ENCODE measurements around the gene CECR2. TPM values are rescaled to one million over a fixed set of nuclear protein-coding genes. Genes with fewer than 3 reads are reported as not detected.
"Not testable (repeated sequence)": the region's sequence is repeated elsewhere in the genome, so short reads cannot be mapped to it uniquely, and the experiment has no call there.

The CECR2 gene
- total RNA-seq, 2 experiments from 2014 or later = 0.17 TPM; not detected in 1

GRCh38 chr22:17549183-17549582 lies 179.9 kb downstream of the CECR2 start:
- CTCF ChIA-PET = no interaction called here
- Mint-ChIP-seq H3K4me3 (no peak overlapping the region), H3K36me3 (ENCODE audit: low read depth) (no peaks in the 10 kb centered on the region), H3K9me3 (no peaks in the 10 kb centered on the region), H3K27ac (no peak overlapping the region), H3K4me1 (ENCODE audit: low read depth) (no peaks in the 10 kb centered on the region), H3K27me3 (ENCODE audit: low read depth) (no peaks in the 10 kb centered on the region)
- intact Hi-C loops (cut with micrococcal nuclease) = no loop called here
- DNase-seq = no peak

- no peaks in the 10 kb centered on the region for H3K9me3 Mint-ChIP-seq
- H3K27ac Mint-ChIP-seq = no peak overlapping the region
- DNase-seq = no peak
- no peaks in the 10 kb centered on the region for H3K36me3 Mint-ChIP-seq (ENCODE audit: low read depth)
- intact Hi-C loops (cut with micrococcal nuclease) = loop anchor here (10.0 kb wide), 1 partner anchor 235 kb away; no protein-coding TSS in a partner anchor
- H3K27me3 Mint-ChIP-seq (ENCODE audit: low read depth) = no peaks in the 10 kb centered on the region
- CTCF ChIA-PET = no interaction called here
- no peak overlapping the region for H3K4me3 Mint-ChIP-seq
- H3K4me1 Mint-ChIP-seq (ENCODE audit: low read depth) = no peaks in the 10 kb centered on the region
Observed at GRCh38 chr22:17549655-17550054, 180.4 kb downstream of the CECR2 start.

GRCh38 chr22:17552737-17553136 lies 183.5 kb downstream of the CECR2 start:
- no peaks in the 10 kb centered on the region for H3K9me3 Mint-ChIP-seq
- no peak overlapping the region for H3K4me3 Mint-ChIP-seq
- intact Hi-C loops (cut with micrococcal nuclease) = loop anchor here (10.0 kb wide), 1 partner anchor 232 kb away; no protein-coding TSS in a partner anchor
- H3K36me3 Mint-ChIP-seq (ENCODE audit: low read depth) = no peaks in the 10 kb centered on the region
- H3K27ac Mint-ChIP-seq = no peak overlapping the region
- CTCF ChIA-PET = interaction anchor here (0.6 kb wide), 1 partner anchor 499 kb away, joined by 5 read pairs; no protein-coding TSS in a partner anchor
- H3K27me3 Mint-ChIP-seq (ENCODE audit: low read depth) = no peaks in the 10 kb centered on the region
- H3K4me1 Mint-ChIP-seq (ENCODE audit: low read depth) = no peaks in the 10 kb centered on the region
- no peak for DNase-seq

- intact Hi-C loops (cut with micrococcal nuclease) = loop anchor here (10.0 kb wide), 1 partner anchor 230 kb away; no protein-coding TSS in a partner anchor
- H3K27me3 Mint-ChIP-seq (ENCODE audit: low read depth) = no peaks in the 10 kb centered on the region
- no peaks in the 10 kb centered on the region for H3K9me3 Mint-ChIP-seq
- H3K4me1 Mint-ChIP-seq (ENCODE audit: low read depth) = no peaks in the 10 kb centered on the region
- no peak overlapping the region for H3K4me3 Mint-ChIP-seq
- no peak for DNase-seq
- CTCF ChIA-PET = interaction anchor here (1.1 kb wide), 1 partner anchor 22 kb away, joined by 4 read pairs; no protein-coding TSS in a partner anchor
- H3K27ac Mint-ChIP-seq = no peak overlapping the region
- H3K36me3 Mint-ChIP-seq (ENCODE audit: low read depth) = no peaks in the 10 kb centered on the region
Observed at GRCh38 chr22:17554814-17555213, 185.6 kb downstream of the CECR2 start.

GRCh38 chr22:17559188-17559587 lies 189.9 kb downstream of the CECR2 start:
- H3K4me1 Mint-ChIP-seq (ENCODE audit: low read depth) = no peaks in the 10 kb centered on the region
- no peak overlapping the region for H3K27ac Mint-ChIP-seq
- no peak for DNase-seq
- CTCF ChIA-PET = interaction anchor here (0.9 kb wide), 1 partner anchor 15 kb away, joined by 3 read pairs; no protein-coding TSS in a partner anchor
- H3K9me3 Mint-ChIP-seq = no peaks in the 10 kb centered on the region
- no peaks in the 10 kb centered on the region for H3K27me3 Mint-ChIP-seq (ENCODE audit: low read depth)
- no peak overlapping the region for H3K4me3 Mint-ChIP-seq
- H3K36me3 Mint-ChIP-seq (ENCODE audit: low read depth) = no peaks in the 10 kb centered on the region
- intact Hi-C loops (cut with micrococcal nuclease) = loop anchor here (2.0 to 10.0 kb wide), 2 partner anchors 226 to 272 kb away; no protein-coding TSS in a partner anchor

GRCh38 chr22:17562906-17563870 lies 193.9 kb downstream of the CECR2 start, which contains the start of gene SLC25A18:
Gene SLC25A18 (plus strand): TSS chr22:17563498. CDS start chr22:17579945, 16,447 bp downstream.
- Mint-ChIP-seq H3K36me3 (ENCODE audit: low read depth) (no peaks in the 10 kb centered on the region), H3K27me3 (ENCODE audit: low read depth) (peaks cover 3% of the 10 kb centered on the region), H3K4me3 (no peak within 1 kb of the TSS), H3K4me1 (ENCODE audit: low read depth) (no peaks in the 10 kb centered on the region), H3K9me3 (no peaks in the 10 kb centered on the region), H3K27ac (no peak within 1 kb of the TSS)
- CTCF ChIA-PET = no interaction called here
- no peak for DNase-seq
- intact Hi-C loops (cut with micrococcal nuclease) = no loop called here

GRCh38 chr22:17563936-17564391 lies 194.7 kb downstream of the CECR2 start:
- H3K27ac Mint-ChIP-seq = no peak overlapping the region
- H3K4me1 Mint-ChIP-seq (ENCODE audit: low read depth) = no peaks in the 10 kb centered on the region
- peaks cover 3% of the 10 kb centered on the region for H3K27me3 Mint-ChIP-seq (ENCODE audit: low read depth)
- H3K36me3 Mint-ChIP-seq (ENCODE audit: low read depth) = no peaks in the 10 kb centered on the region
- intact Hi-C loops (cut with micrococcal nuclease) = no loop called here
- H3K9me3 Mint-ChIP-seq = no peaks in the 10 kb centered on the region
- CTCF ChIA-PET = no interaction called here
- DNase-seq = no peak
- H3K4me3 Mint-ChIP-seq = no peak overlapping the region

GRCh38 chr22:17566016-17566687 lies 196.9 kb downstream of the CECR2 start:
- H3K4me3 Mint-ChIP-seq; H3K9me3 Mint-ChIP-seq; H3K36me3 Mint-ChIP-seq (ENCODE audit: low read depth); H3K4me1 Mint-ChIP-seq (ENCODE audit: low read depth); DNase-seq; H3K27me3 Mint-ChIP-seq (ENCODE audit: low read depth); H3K27ac Mint-ChIP-seq; intact Hi-C loops (cut with micrococcal nuclease): not testable (repeated sequence)
- CTCF ChIA-PET = interaction anchor here (0.9 kb wide), 1 partner anchor 8 kb away, joined by 3 read pairs; no protein-coding TSS in a partner anchor

GRCh38 chr22:17566776-17567175 lies 197.5 kb downstream of the CECR2 start:
- Mint-ChIP-seq H3K4me1 (ENCODE audit: low read depth) (no peaks in the 10 kb centered on the region), H3K4me3 (no peak overlapping the region), H3K27me3 (ENCODE audit: low read depth) (peaks cover 8% of the 10 kb centered on the region), H3K36me3 (ENCODE audit: low read depth) (no peaks in the 10 kb centered on the region), H3K27ac (no peak overlapping the region), H3K9me3 (no peaks in the 10 kb centered on the region)
- no peak for DNase-seq
- intact Hi-C loops (cut with micrococcal nuclease) = no loop called here
- CTCF ChIA-PET = interaction anchor here (0.9 kb wide), 1 partner anchor 8 kb away, joined by 3 read pairs; no protein-coding TSS in a partner anchor

- peaks cover 8% of the 10 kb centered on the region for H3K27me3 Mint-ChIP-seq (ENCODE audit: low read depth)
- intact Hi-C loops (cut with micrococcal nuclease) = no loop called here
- H3K27ac Mint-ChIP-seq = no peak overlapping the region
- CTCF ChIA-PET = no interaction called here
- no peak overlapping the region for H3K4me3 Mint-ChIP-seq
- no peaks in the 10 kb centered on the region for H3K4me1 Mint-ChIP-seq (ENCODE audit: low read depth)
- no peaks in the 10 kb centered on the region for H3K9me3 Mint-ChIP-seq
- no peak for DNase-seq
- no peaks in the 10 kb centered on the region for H3K36me3 Mint-ChIP-seq (ENCODE audit: low read depth)
Observed at GRCh38 chr22:17569971-17570511, 200.8 kb downstream of the CECR2 start.

- no peaks in the 10 kb centered on the region for H3K36me3 Mint-ChIP-seq (ENCODE audit: low read depth)
- no peak overlapping the region for H3K4me3 Mint-ChIP-seq
- no peak overlapping the region for H3K27ac Mint-ChIP-seq
- CTCF ChIA-PET = interaction anchor here (1.0 kb wide), 1 partner anchor 495 kb away, joined by 3 read pairs; no protein-coding TSS in a partner anchor
- no peaks in the 10 kb centered on the region for H3K9me3 Mint-ChIP-seq
- no peaks in the 10 kb centered on the region for H3K4me1 Mint-ChIP-seq (ENCODE audit: low read depth)
- intact Hi-C loops (cut with micrococcal nuclease) = no loop called here
- DNase-seq = no peak
- peaks cover 6% of the 10 kb centered on the region for H3K27me3 Mint-ChIP-seq (ENCODE audit: low read depth)
Observed at GRCh38 chr22:17570851-17571631, 201.8 kb downstream of the CECR2 start.
